ENCODE measurements around the gene GNRH2. TPM values are rescaled to one million over a fixed set of nuclear protein-coding genes. Genes with fewer than 3 reads are reported as not detected.

Gene GNRH2
- 0.57 TPM in 1 of 2 replicates, not detected in the other for total RNA-seq

GRCh38 chr20:3043322-3043721 lies at the start of gene GNRH2:
GNRH2 (plus strand) TSS chr20:3043622; CDS start chr20:3044415, 793 bp downstream.

GRCh38 chr20:3045816-3046676 lies 2.6 kb downstream of the GNRH2 start, which contains the start of gene MRPS26:
MRPS26 (plus strand) TSS chr20:3046052; CDS start chr20:3046069, 17 bp downstream.

DNA sequence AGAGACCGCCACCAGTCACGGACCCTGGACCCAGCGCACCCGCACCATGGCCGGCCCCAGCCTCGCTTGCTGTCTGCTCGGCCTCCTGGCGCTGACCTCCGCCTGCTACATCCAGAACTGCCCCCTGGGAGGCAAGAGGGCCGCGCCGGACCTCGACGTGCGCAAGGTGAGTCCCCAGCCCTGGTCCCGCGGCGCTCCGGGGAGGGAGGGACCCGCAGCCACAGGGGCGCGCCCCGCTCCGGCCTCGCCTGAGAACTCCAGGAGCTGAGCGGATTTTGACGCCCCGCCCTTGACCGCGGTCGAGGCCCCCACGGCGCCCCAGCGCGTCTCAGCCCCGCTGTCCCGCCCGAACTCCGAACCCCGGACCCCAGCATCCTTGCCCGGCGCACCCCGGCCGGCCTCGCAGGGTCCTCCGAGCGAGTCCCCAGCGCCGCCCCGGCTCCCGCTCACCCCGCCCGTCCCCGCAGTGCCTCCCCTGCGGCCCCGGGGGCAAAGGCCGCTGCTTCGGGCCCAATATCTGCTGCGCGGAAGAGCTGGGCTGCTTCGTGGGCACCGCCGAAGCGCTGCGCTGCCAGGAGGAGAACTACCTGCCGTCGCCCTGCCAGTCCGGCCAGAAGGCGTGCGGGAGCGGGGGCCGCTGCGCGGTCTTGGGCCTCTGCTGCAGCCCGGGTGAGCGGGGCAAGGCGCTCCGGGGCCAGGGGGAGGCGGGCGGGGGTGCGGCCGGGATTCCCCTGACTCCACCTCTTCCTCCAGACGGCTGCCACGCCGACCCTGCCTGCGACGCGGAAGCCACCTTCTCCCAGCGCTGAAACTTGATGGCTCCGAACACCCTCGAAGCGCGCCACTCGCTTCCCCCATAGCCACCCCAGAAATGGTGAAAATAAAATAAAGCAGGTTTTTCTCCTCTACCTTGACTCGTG lies 28.4 kb downstream of the GNRH2 start, which contains the start of gene OXT:
TSS of gene OXT (plus strand) at position 11 of the 920 bp plus-strand sequence. CDS start at position 47, 36 bp downstream.

GRCh38 chr20:3084283-3084985 lies 41.0 kb downstream of the GNRH2 start, which contains the start of gene AVP:
AVP (minus strand) TSS chr20:3084724; CDS start chr20:3084674, 50 bp downstream.

Other genes with a start within 250 kb of the GNRH2 start
- 0.19 and 0.33 TPM in 2 replicates for gene CPXM1, start 243.0 kb upstream of the GNRH2 start, total RNA-seq
- not detected in 2 replicates for gene C20orf141, start 228.6 kb upstream of the GNRH2 start, total RNA-seq
- gene TMEM239, start 227.3 kb upstream of the GNRH2 start, total RNA-seq: not detected in 2 replicates
- gene PCED1A, start 203.0 kb upstream of the GNRH2 start, total RNA-seq: 16.6 and 19.6 TPM in 2 replicates
- gene VPS16, start 202.9 kb upstream of the GNRH2 start, total RNA-seq: 34.6 and 37.6 TPM in 2 replicates
- gene PTPRA, start 170.1 kb upstream of the GNRH2 start, total RNA-seq: 52.8 and 53.9 TPM in 2 replicates
- gene MRPS26, start 2.4 kb downstream of the GNRH2 start, total RNA-seq: 29.3 and 30.7 TPM in 2 replicates
- gene OXT, start 28.0 kb downstream of the GNRH2 start, total RNA-seq: not detected in 2 replicates
- not detected in 2 replicates for gene AVP, start 41.1 kb downstream of the GNRH2 start, total RNA-seq
- 17.3 and 20.3 TPM in 2 replicates for gene FASTKD5, start 116.2 kb downstream of the GNRH2 start, total RNA-seq
- 4.1 and 4.9 TPM in 2 replicates for gene UBOX5, start 116.2 kb downstream of the GNRH2 start, total RNA-seq
- 6.2 and 9.8 TPM in 2 replicates for gene LZTS3, start 129.9 kb downstream of the GNRH2 start, total RNA-seq
- gene DDRGK1, start 161.1 kb downstream of the GNRH2 start, total RNA-seq: 26.8 and 28.7 TPM in 2 replicates
- gene ITPA, start 165.9 kb downstream of the GNRH2 start, total RNA-seq: 24.2 and 33.8 TPM in 2 replicates
- 4.9 TPM in 2 replicates for gene SLC4A11, start 195.6 kb downstream of the GNRH2 start, total RNA-seq